DMS53 (cell line): ENCODE results near the gene MAP3K14.
"Not testable (repeated sequence)": the region's sequence is repeated elsewhere in the genome, so short reads cannot be mapped to it uniquely, and the experiment has no call there.

Source experiments
- DNase-seq: peaks from one replicate; lab custom pipeline; 2025; lab: John Stamatoyannopoulos, UW

MAP3K14 gene

DNA sequence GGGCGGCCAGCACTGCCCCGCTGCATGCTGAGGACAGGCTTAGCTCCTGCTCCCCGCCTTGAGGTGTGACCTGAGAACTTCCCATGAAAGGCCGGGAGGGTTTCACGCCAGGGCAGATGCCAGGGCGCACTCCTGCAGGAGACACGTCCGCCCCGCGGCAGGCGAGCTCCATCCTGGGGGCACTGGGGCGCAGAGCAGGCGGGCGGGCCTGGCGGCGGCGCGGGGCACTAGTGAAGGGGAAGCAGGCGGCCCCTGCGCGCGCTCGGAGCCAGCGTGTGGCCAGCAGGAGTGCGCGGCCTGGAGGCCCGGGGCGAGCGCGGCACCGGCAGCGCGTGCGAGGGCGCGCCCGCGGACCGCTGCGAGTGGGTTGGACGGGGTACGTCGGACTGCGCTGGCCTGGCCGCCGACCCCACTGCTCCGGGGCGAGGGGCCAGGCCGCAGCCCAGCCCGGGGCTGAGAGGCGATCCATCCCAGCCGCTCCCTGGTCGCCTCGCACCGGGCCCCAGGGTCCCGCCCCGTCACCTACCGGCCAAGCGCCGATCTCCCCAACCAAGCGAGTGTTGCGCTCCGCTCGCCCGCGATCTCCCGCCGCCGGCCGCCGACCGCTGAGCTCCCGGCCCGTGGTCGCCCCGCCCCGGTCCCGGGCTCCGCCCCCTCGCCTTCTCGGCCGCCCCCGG is at the start of gene MAP3K14:
Gene MAP3K14 (minus strand): TSS at position 587 of the 677 bp plus-strand sequence. CDS start 26,275 bp downstream, outside the sequence.
- DNase-seq, result peak; percentile 92

DNA sequence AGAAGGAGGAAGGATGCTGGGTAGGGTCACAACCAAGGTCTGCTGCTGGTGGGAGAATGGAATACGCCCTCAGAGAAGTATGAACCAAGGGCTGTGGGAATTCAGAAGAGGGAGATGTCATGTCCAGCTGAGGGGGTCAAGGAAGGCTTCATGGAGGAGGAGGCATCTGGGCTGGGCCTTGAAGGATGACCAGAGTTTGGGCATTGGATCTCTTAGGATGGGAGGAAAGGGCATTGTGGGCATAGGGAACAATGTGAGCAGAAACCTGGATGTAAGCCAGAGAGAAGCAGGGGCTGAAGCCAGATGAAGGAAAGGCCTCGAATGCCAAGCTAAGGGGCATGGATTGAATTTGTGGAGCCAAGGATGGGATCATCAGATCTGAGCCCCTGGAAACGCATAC is 49.2 kb upstream of the MAP3K14 start:
- DNase-seq, result no peak

DNA sequence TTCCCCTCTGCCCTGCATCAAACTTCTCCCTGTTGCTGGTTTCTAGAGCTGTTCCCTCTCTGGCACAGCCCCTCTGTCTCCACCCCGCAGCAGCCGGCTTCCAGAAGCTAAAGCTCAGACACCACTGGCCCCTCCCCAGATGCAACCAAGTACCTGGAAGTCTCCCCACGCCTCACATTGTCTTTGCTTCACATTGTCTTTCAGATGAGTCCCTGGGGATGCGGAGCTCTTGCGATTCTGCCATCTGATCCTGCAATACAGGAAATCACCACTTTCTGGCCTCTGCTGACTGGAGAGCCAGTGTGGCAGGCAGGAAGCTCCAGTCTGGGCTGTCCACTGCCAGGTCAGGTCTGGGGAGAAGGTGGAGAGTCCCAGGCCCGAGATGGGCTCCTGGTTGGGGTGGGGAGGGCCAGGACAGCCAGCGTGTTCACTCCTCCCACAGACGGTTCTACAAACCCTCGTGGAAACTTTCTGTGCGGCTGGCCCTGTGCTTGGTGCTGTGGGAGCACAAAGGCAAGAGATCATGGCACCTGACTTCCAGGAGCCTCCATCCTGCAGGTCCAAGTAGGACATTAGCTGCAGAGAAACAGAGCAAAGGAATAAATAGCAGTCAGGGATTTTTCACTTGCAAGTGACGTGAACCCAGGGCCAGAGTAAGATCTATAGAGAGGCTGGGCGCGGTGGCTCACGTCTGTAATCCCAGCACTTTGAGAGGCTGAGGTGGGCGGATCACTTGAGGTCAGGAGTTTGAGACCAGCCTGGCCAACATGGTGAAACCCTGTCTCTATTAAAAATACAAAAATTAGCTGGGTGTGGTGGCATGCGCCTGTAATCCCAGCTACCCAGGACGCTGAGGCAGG is 47.9 kb upstream of the MAP3K14 start:
- DNase-seq, result peak; percentile 32

GRCh38 chr17:45363498-45363897 is 46.7 kb upstream of the MAP3K14 start:
- no peak for DNase-seq

GRCh38 chr17:45361976-45362375 is 45.2 kb upstream of the MAP3K14 start:
- no peak for DNase-seq

GRCh38 chr17:45361451-45361850 is 44.6 kb upstream of the MAP3K14 start:
- no peak for DNase-seq

- no peak for DNase-seq
Measured at GRCh38 chr17:45357364-45357997, 40.7 kb upstream of the MAP3K14 start.

- peak; percentile 77 for DNase-seq
Measured at GRCh38 chr17:45355087-45355486, 38.3 kb upstream of the MAP3K14 start.

- no peak for DNase-seq
Measured at GRCh38 chr17:45353043-45353442, 36.2 kb upstream of the MAP3K14 start.

DNA sequence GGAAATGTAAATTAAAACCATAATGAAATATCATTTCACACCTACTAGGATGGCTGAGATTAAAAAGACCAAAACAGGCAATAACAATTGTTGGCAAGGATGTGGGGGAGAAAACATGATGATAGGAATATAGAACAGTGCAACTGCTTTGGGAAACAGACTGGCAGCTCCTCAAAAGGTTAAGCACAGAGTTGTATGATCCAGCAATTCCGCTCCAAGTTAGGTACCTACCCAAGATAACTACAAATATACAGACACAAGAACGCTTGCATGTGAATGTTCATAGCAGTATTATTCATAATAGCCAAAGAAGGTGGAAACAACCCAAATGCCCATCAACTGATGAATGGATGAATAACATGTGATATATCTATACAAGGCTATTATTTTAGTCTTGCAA is 35.0 kb upstream of the MAP3K14 start:
- no peak for DNase-seq

DNA sequence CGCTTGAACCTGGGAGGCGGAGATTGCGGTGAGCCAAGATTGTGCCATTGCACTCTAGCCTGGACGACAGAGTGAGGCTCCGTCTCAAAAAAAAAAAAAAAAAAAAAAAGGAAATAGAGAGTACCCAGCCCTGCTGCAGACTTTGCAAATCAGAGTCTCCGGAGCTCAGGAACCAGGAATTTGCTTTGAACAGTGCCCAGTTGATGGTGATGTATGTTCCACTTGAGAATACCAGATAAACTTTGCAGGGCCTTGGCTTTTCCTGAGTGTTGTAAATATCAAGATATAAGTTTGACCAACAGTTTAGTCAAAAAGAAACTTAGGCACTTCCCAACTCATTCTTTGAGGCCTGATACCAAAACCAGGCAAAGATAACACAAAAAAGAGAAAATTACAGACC is 30.6 kb upstream of the MAP3K14 start:
- no peak for DNase-seq

DNA sequence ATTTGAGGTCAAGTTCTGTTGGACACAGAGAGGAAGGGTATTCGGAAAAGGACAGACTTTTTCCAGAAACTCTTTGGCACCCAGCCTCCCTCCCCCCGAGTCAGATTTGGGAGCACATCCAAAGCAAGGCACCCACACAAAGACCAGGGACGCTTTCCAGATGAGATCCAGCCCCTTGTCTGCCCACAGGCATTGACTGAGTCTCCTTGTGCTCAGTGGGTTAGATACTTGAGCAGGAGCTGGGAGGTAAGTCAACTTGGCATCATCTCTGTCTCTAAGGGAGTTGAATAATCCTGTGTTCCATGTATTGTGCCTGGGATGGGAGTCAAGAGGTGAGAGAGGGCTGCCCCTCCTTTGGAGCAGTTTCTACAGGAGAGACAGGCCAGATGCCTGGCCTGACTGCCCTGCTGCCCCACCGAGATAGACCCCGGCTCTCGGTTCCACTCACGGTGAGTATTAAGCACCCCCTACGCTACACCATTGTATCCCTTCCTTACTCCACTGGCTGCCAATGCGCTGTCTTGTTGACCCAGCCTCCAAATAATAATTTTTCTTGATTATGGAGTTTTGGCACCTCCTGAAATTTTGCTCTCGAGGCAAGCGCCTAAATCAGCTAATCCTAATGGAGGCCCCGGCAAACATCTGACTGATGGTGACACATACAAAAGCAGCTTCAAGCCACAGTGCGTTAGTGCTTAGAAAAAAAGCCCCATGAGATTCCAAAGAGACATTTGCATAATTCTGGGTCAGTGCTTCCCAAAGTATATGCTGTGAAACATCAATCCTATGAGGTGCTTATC is 29.6 kb upstream of the MAP3K14 start:
- no peak for DNase-seq

- no peak for DNase-seq
Measured at GRCh38 chr17:45345554-45346215, 28.9 kb upstream of the MAP3K14 start.

- no peak for DNase-seq
Measured at GRCh38 chr17:45345246-45345553, 28.4 kb upstream of the MAP3K14 start.

DNA sequence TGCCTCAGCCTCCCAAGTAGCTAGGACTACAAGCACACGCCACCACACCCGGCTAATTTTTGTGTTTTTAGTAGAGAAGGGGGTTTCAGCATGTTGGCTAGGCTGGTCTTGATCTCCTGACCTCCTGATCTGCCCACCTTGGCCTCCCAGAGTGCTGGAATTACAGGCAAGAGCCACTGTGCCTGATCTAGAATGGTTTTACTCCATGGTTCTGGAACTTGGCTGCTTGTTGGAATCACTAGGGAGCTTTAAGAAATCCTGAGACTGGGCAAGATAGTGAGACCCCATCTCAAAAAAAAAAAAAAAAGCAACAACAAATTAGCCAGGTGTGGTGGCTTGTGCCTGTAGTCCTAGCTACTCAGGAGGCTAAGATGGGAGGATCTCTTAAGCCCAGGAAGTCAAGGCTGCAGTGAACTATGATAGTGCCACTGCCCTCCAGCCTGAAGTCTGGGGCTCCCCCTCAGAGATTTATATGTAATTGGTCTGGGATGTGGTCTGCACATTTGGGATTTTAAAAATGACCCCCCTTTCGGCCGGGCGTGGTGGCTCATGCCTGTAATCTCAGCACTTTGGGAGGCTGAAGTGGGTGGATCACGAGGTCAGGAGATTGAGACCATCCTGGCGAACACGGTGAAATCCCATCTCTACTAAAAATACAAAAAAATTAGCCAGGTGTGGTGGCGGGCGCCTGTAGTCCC is 27.3 kb upstream of the MAP3K14 start:
- DNase-seq, result not testable (repeated sequence)

GRCh38 chr17:45342871-45343526 is 26.2 kb upstream of the MAP3K14 start:
- DNase-seq, result no peak

DNA sequence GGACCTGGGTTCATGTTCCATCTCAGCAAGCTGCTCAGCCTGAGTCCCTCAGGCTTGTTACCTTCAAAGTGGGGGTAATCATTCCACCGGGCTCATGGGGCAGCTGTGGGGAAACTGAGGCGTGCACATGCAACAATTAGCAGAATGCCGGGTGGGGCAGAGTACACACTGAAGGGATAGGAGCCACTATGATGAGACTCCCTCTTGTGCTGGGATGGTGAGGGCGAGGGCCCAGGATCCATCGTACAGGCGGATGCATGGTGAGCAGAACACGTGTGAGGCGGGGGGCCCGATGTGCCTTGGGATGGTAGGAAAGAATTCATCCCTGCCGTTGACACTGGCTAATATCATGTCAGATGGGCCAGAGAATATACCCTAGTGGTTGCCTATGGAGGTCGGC is 25.5 kb upstream of the MAP3K14 start:
- no peak for DNase-seq

DNA sequence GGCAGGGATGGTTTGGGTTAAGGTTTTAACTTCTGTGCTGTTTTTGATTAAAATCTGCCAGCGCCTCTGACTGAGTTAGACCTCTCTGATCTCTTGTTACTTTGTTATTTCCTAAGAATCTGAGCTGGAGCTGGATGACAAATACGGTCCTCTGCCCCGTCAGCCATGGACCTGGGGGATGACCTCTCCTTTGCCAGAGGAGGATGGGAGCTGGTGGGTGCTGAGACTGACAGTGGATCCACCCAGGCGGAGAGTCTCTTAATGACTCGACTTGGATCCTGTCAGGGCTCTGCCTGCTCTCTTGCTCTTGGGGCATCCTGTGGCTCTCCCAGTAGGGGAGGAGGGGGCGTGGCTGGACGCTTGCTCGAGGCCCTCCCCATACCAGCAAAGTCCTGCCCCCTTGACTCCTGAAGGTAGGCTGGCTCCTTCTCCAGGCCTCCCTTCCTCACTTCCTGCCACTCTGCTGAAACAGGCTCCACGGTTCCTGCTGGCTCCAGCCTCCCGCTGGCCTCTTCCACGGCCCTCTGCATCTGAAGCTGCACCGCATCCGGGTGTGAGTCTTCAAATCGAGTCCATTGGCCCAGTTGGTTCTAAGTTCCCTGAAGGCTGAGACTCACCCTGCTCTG is 24.8 kb upstream of the MAP3K14 start:
- DNase-seq, result peak; percentile 98

DNA sequence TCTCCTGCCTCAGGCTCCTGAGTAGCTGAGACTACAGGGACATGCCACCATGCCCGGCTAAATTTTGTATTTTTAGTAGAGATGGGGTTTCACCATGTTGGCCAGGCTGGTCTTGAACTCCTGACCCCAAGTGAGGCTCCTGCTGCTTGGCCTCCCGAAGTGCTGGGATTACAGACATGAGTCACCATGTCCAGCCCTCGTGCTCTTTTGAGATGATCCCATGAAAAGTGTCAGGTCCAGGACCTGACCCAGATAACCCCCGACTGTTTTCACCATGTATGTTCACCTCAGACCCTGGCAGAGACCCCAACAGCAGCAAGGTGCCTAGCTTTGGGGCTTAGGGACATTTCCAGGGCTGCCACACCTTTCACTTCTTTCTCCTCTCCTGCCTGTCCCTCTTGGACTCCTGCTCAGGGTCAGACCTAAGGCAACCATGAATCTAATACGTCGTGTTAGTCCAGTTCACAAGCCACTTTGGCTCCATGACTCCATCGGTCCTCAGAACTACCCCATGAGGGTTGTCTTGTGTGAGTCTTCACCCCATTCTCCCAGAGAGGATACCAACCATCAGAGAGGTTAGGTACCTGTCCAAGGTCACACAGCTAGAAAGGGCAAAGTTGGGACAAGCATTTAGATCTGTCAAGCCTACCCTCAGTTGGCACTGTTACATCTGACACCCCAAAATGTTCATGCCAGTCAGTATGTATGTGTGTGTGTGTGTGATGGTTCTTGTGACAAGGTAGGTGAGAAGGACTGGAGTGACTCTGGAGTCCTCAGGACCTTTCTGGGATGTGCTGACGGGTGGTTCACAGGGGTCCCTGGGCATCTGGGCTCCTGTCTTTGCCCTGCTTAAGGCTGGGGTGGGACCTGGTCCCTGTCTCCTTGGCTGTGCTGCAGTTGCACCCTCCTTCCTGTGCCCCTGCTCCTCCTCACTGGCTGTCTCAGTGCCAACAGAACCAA is 23.1 kb upstream of the MAP3K14 start:
- DNase-seq, result no peak
